HUES48 (cell line): ENCODE measurements around the gene ZNF653.
A peak's percentile ranks its signal among the peaks of the same experiment; 100 is the strongest.

Experiments used
- H3K27ac ChIP-seq: one replicate; pipeline ENCODE4 v1.7.0; 2013; ENCODE audit warnings: low read depth, low read length, inconsistent platforms
- H3K27me3 ChIP-seq: 2 replicates; pipeline ENCODE4 v1.6.1; 2013; ENCODE audit warnings: mild to moderate bottlenecking, low read length; ENCODE audit not compliant: control insufficient read depth, insufficient read depth
- H3K36me3 ChIP-seq: 2 replicates; pipeline ENCODE4 v1.6.1; 2013; ENCODE audit warnings: low read length; ENCODE audit not compliant: control insufficient read depth, insufficient read depth
- H3K4me1 ChIP-seq: 2 replicates; pipeline ENCODE4 v1.6.1; 2013; ENCODE audit warnings: mild to moderate bottlenecking, low read length; ENCODE audit not compliant: control insufficient read depth, insufficient read depth
- H3K4me3 ChIP-seq: 2 replicates; pipeline ENCODE4 v1.5.1; 2013; ENCODE audit warnings: mild to moderate bottlenecking, low read depth, low read length
- H3K9ac ChIP-seq: 2 replicates; pipeline ENCODE4 v1.6.1; 2013; ENCODE audit warnings: mild to moderate bottlenecking, low read depth, low read length, moderate library complexity
- H3K9me3 ChIP-seq: 2 replicates; pipeline ENCODE4 v1.6.1; 2013; ENCODE audit warnings: low read length; ENCODE audit not compliant: control insufficient read depth, insufficient read depth

The ZNF653 gene

DNA sequence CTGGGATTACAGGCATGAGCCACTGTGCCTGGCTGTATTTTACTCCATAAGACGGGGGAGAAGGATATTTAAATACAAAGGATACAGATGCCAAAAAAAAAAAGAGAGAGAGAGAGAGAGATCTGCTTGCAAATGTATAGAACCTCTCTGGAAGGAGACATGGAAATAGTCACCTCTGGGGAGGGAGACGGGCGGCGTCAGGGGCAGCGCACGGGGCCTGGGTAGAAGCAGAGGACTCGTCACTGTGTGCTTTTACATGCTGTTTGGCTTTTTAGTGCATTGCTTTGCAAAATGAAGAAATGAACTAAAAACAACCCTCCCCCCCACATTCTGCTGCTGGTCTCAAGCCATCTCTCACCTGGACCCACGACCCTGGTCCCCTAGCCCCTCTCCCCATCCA is 4.8 kb upstream of the ZNF653 start:
- Histone ChIP-seq H3K27ac (no peak overlapping the region), H3K27me3 (no peaks in the 10 kb centered on the region), H3K9me3 (no peaks in the 10 kb centered on the region), H3K4me1 (peaks cover 4% of the 10 kb centered on the region; the same call in 1 of the 2 replicates), H3K4me3 (no peak overlapping the region), H3K36me3 (peaks cover 26% of the 10 kb centered on the region), H3K9ac (no peak overlapping the region)

- H3K9ac ChIP-seq: no peak overlapping the region
- no peak overlapping the region for H3K4me3 ChIP-seq
- H3K27me3 ChIP-seq: no peaks in the 10 kb centered on the region
- no peak overlapping the region for H3K27ac ChIP-seq
- peaks cover 10% of the 10 kb centered on the region for H3K4me1 ChIP-seq
- no peaks in the 10 kb centered on the region for H3K9me3 ChIP-seq
- H3K36me3 ChIP-seq: peaks cover 15% of the 10 kb centered on the region; the same call in 1 of the 2 replicates
Observed at GRCh38 chr19:11507370-11508078, 1.9 kb upstream of the ZNF653 start.

GRCh38 chr19:11506967-11507366 is 1.3 kb upstream of the ZNF653 start:
- no peak overlapping the region for H3K4me3 ChIP-seq
- no peaks in the 10 kb centered on the region for H3K9me3 ChIP-seq
- 0 out of 2 replicates have a peak, but pooled peaks cover 10% of the 10 kb centered on the region for H3K36me3 ChIP-seq
- no peak overlapping the region for H3K9ac ChIP-seq
- H3K4me1 ChIP-seq: peaks cover 10% of the 10 kb centered on the region
- no peaks in the 10 kb centered on the region for H3K27me3 ChIP-seq
- H3K27ac ChIP-seq: no peak overlapping the region

DNA sequence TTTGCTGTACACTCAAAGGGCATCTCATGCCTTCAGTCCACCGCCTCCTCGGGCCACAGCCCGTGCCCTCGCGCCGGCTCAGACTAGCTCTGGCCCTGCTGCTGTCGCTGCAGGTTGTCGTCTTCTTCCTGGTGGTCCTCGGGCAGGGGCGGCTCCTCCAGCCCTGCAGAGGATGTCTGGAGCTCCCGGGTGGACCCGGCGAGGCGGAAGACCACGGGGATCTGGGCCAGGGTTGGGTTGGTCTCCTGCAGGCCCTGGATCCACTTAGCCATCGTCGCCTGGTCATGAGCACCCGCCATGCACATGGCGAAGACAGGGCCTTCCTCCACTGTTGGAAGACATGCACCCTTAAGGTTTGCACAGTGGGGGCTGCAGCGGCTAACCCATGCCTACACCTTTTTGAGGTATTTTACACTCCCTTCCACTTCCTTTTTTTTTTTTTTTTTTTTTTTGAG is 489 bp upstream of the ZNF653 start:
- no peaks in the 10 kb centered on the region for H3K9me3 ChIP-seq
- H3K4me3 ChIP-seq: peak overlapping the region; percentile 83
- H3K4me1 ChIP-seq: peaks cover 10% of the 10 kb centered on the region
- 0 out of 2 replicates have a peak, but pooled peaks cover 4% of the 10 kb centered on the region for H3K36me3 ChIP-seq
- peak overlapping the region; percentile 67 for H3K9ac ChIP-seq
- H3K27ac ChIP-seq: peak overlapping the region; percentile 95
- H3K27me3 ChIP-seq: no peaks in the 10 kb centered on the region

DNA sequence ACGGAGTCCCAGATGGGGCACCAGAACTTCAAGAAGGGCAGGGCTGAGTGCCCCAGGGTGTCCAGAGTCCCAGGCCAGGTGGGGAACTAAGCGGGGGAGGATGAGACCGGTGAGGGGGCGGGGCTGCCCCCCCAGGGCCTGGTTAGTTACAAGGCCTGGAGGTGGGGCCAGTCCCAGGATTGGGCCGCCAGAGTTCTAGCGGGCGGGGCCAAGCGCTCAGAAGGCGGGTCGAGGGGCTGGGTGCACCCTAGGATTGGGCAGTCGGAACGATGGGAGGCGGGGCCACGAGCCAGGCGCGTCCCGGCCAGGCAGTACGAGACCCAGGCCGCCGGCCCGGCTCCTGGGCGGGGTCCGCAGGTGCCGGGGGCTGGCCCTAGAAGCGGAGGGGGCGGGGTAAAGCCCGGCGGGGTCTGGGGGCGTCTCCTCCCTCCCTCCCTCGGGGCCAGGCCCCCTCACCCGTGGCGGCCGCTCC is 571 bp downstream of the ZNF653 start:
- peak overlapping the region; percentile 95 for H3K27ac ChIP-seq
- H3K4me3 ChIP-seq: peak overlapping the region; percentile 83
- peaks cover 10% of the 10 kb centered on the region for H3K4me1 ChIP-seq
- H3K27me3 ChIP-seq: no peaks in the 10 kb centered on the region
- H3K9me3 ChIP-seq: no peaks in the 10 kb centered on the region
- H3K36me3 ChIP-seq: 0 out of 2 replicates have a peak, but pooled peaks cover 3% of the 10 kb centered on the region
- H3K9ac ChIP-seq: peak overlapping the region; percentile 90

DNA sequence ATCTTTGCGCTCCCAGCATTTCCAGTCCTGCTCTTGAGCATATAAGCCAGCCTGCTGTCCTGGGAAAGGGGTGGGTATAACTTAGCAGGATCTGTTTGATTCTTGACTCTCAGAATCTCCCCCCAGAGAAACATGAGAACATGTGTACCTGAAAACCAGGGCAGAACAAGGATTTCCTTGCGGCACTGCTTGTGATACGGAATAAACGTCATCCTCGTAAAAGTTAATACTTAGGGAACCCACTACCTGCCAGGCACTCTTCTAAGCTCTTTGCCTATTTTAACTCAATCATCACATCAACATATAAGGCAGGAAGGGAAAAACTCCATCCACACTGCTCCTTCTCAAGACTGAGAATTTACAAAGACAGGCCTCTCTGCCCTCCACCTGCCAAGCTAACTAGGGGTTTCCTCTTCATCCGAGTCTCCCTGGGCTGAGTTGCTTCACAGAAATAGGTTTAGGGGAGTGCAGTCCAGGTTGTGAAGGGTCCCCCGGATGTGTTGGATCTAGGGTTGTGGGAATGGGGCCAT is 1.1 kb downstream of the ZNF653 start:
- Histone ChIP-seq H3K9ac (peak overlapping the region; percentile 44; the same call in 1 of the 2 replicates), H3K36me3 (0 out of 2 replicates have a peak, but pooled peaks cover 3% of the 10 kb centered on the region), H3K27ac (peak overlapping the region; percentile 48), H3K4me3 (peak overlapping the region; percentile 83), H3K27me3 (no peaks in the 10 kb centered on the region), H3K9me3 (no peaks in the 10 kb centered on the region), H3K4me1 (peaks cover 10% of the 10 kb centered on the region)

DNA sequence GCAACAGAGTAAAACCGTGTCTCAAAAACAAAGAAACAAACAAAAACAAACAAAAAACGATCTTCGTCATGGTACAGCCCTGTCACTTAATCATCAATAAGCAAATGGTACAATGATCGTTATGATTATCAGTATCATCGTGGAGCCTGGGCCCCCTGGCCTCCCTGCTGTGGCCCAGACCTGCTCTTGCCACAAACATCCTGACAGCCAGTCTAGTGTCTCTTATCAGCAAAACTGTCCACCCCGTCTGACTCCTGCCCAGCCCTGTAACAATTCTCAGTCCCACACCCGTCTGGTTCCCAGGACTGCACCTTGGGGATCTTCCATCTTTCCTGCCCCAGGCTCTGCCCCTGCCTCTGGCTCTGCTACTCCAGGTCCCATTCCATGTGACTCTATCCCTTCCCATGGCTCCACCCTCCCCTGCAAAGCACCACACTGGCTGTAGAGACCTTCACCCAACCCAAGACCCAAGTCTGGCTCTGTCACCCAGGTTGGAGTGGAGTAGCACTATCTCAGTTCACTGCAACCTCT is 5.7 kb downstream of the ZNF653 start:
- no peaks in the 10 kb centered on the region for H3K27me3 ChIP-seq
- H3K36me3 ChIP-seq: peaks cover 11% of the 10 kb centered on the region; the same call in 1 of the 2 replicates
- no peak overlapping the region for H3K9ac ChIP-seq
- no peaks in the 10 kb centered on the region for H3K9me3 ChIP-seq
- H3K4me3 ChIP-seq: no peak overlapping the region
- peaks cover 6% of the 10 kb centered on the region for H3K4me1 ChIP-seq
- H3K27ac ChIP-seq: no peak overlapping the region

GRCh38 chr19:11499220-11499726 is 6.4 kb downstream of the ZNF653 start:
- no peaks in the 10 kb centered on the region; the same call in 1 of the 2 replicates for H3K4me1 ChIP-seq

DNA sequence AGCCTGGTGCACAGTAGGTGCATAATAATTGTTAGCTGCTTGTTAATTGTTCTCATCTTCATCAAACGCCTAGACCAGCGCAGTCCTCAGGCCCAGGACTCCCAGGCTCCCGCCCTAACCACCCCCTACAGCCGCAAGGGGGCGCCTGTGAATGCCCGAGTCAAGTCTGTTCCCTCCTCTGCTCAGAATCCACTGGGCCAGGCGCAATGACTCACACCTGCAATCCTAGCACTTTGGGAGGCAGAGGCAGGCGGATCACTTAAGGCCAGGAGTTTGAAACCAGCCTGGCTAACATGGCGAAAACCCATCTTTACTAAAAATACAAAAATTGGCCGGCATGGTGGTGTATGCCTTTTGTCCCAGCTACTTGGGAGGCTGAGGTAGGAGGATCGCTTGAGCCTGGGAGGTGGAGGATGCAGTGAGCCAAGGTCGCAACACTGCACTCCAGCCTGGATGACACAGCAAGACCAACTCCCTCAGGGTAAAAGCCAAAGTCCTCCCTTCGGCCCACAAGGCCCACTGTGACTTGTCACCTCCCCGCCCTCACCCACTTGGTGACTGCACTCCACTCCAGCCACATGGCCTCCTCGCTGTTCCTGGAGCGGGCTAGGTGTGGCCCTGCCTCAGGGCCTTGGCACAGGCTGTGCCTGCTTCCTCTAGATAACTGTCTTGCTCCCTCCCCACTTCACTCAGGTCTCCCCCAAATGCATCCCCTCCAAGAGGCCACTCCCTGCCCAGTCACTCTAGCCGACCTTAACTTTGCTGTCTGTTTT is 9.1 kb downstream of the ZNF653 start:
- Histone ChIP-seq H3K27ac (no peak overlapping the region), H3K9me3 (no peaks in the 10 kb centered on the region), H3K9ac (no peak overlapping the region), H3K36me3 (peaks cover 11% of the 10 kb centered on the region; the same call in 1 of the 2 replicates), H3K4me1 (no peaks in the 10 kb centered on the region), H3K4me3 (no peak overlapping the region), H3K27me3 (no peaks in the 10 kb centered on the region)

More at GRCh38 chr19:11499220-11499726, 6.4 kb downstream of the ZNF653 start:
- peaks cover 11% of the 10 kb centered on the region; the same call in 1 of the 2 replicates for H3K36me3 ChIP-seq
- no peak overlapping the region for H3K9ac ChIP-seq
- no peaks in the 10 kb centered on the region for H3K9me3 ChIP-seq
- no peaks in the 10 kb centered on the region for H3K27me3 ChIP-seq
- H3K27ac ChIP-seq: no peak overlapping the region
- H3K4me3 ChIP-seq: no peak overlapping the region

DNA sequence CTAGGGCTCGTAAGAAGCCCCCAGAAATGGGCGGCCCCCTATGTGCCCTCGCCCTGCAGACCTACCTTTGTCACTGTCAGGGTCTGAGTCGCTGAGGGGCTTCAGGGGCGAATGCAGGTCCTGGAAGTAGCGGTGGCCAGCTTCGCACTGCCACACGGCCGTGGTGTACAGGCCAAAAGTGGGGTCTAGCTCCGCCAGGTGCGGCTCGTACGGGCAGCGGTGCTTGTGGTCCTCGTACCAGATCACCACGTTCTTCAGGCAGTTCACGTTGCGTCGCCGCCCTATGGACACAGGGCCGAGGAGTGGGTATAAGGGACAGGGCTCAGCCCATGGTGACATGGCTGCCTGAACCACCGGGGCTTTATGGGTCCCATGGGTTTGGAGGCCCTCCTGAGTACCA is 9.8 kb downstream of the ZNF653 start:
- Histone ChIP-seq H3K27ac (no peak overlapping the region), H3K4me1 (no peaks in the 10 kb centered on the region), H3K36me3 (peaks cover 11% of the 10 kb centered on the region; the same call in 1 of the 2 replicates), H3K9me3 (no peaks in the 10 kb centered on the region), H3K27me3 (no peaks in the 10 kb centered on the region), H3K9ac (no peak overlapping the region), H3K4me3 (no peak overlapping the region)
